Smooth muscle cell (in vitro differentiated cells): ENCODE results near the gene SPTSSB. TPM values are rescaled to one million over a fixed set of nuclear protein-coding genes. Genes with fewer than 3 reads are reported as not detected.

ENCODE experiments used
- DNase-seq: peaks from one replicate; lab custom pipeline; 2025; ENCODE audit not compliant: unreplicated experiment; lab: John Stamatoyannopoulos, UW
- H2AFZ ChIP-seq: fragments of 200-600 bp; sonication (generic); 2 replicates; pipeline ENCODE4 v1.6.0; 2016; ENCODE audit warnings: antibody characterized with exemption, low read depth, mild to moderate bottlenecking
- H3F3A ChIP-seq: fragments of 200-600 bp; sonication (generic); 2 replicates; pipeline ENCODE4 v1.6.0; 2017; ENCODE audit warnings: antibody characterized with exemption, low read depth
- H3K27ac ChIP-seq: fragments of 200-600 bp; sonication (generic); 2 replicates; pipeline ENCODE4 v1.5.1; 2016; ENCODE audit warnings: low read depth, mild to moderate bottlenecking
- H3K27me3 ChIP-seq: fragments of 200-600 bp; sonication (generic); 2 replicates; pipeline ENCODE4 v1.6.1; 2016; ENCODE audit warnings: low read depth, mild to moderate bottlenecking
- H3K36me3 ChIP-seq: fragments of 200-600 bp; sonication (generic); 2 replicates; pipeline ENCODE4 v1.5.1; 2016; ENCODE audit warnings: low read depth
- H3K4me1 ChIP-seq: fragments of 200-600 bp; sonication (generic); 2 replicates; pipeline ENCODE4 v1.5.1; 2016; ENCODE audit warnings: low read depth
- H3K4me2 ChIP-seq: fragments of 200-600 bp; sonication (generic); 2 replicates; pipeline ENCODE4 v1.6.0; 2016; ENCODE audit warnings: mild to moderate bottlenecking
- H3K4me3 ChIP-seq: fragments of 200-600 bp; sonication (generic); 2 replicates; pipeline ENCODE4 v1.5.1; 2016; ENCODE audit warnings: mild to moderate bottlenecking
- H3K79me2 ChIP-seq: fragments of 200-600 bp; sonication (generic); 2 replicates; pipeline ENCODE4 v1.6.0; 2016; ENCODE audit warnings: low read depth, mild to moderate bottlenecking
- H3K9ac ChIP-seq: fragments of 200-600 bp; sonication (generic); 2 replicates; pipeline ENCODE4 v1.6.0; 2016; ENCODE audit warnings: low read depth
- H3K9me3 ChIP-seq: fragments of 200-600 bp; sonication (generic); replicated peaks from 2 replicates; pipeline ENCODE4 v1.5.1; 2016; ENCODE audit warnings: low read depth
- H4K20me1 ChIP-seq: fragments of 200-600 bp; sonication (generic); 2 replicates; pipeline ENCODE4 v1.6.0; 2016; ENCODE audit warnings: low read depth
- WGBS: methylation state at CpG from one replicate; pipeline ENCODE4 v1.1.7; 2016; ENCODE audit warnings: low lambda C conversion rate; 5-methylcytosine and 5-hydroxymethylcytosine counted together
- polyA plus RNA-seq: library from polyadenylated mRNA; unstranded; fragments of >200 nt; fragmentation: Nextera tagmentation; extraction: Ambion mirVana; gene quantifications from 2 replicates; pipeline ENCODE4 v1.2.1, GENCODE V29; 2016
- total RNA-seq: library from RNA; depleted of rRNA; stranded (reverse); fragments of >200 nt; gene quantifications from 2 replicates; pipeline ENCODE4 v1.2.3, GENCODE V29; 2014
- TF ChIP-seq, protein P1 (sequence below): fragments of 200-600 bp; sonication (generic); IDR thresholded peaks from 2 replicates; pipeline ENCODE4 v1.5.1; 2017; ENCODE audit warnings: borderline replicate concordance, mild to moderate bottlenecking, antibody characterized with exemption; ENCODE audit not compliant: insufficient read depth, poor library complexity, severe bottlenecking

SPTSSB gene
- total and polyA plus RNA-seq, 2 experiments from 2014 or later: 0.41 to 1.0 TPM

DNA sequence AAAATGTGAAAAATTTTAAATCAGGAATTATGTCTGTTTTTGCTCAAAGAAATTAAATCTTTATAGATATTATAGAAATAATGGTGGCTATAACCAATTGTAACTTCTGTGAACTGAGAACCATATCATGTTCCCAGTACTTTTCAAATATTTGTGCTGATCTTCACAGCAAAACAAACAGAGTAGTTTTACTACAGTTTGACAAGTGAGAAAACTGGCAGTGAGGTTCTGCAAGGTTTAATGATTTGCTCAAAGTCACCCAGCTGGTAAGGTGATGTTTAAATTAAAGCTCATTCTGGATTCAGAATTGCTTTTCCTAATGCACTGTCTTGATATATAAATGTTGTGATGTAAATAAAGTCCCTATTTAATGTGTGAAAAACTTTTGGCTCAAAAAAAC lies 22.0 kb upstream of the SPTSSB start:
- H3K27me3 ChIP-seq: no peaks in the 10 kb centered on the region
- H3K9me3 ChIP-seq: no peaks in the 10 kb centered on the region
- no peaks in the 10 kb centered on the region for H3K36me3 ChIP-seq
- H3K4me1 ChIP-seq: no peaks in the 10 kb centered on the region
- TF ChIP-seq, protein P1, sequence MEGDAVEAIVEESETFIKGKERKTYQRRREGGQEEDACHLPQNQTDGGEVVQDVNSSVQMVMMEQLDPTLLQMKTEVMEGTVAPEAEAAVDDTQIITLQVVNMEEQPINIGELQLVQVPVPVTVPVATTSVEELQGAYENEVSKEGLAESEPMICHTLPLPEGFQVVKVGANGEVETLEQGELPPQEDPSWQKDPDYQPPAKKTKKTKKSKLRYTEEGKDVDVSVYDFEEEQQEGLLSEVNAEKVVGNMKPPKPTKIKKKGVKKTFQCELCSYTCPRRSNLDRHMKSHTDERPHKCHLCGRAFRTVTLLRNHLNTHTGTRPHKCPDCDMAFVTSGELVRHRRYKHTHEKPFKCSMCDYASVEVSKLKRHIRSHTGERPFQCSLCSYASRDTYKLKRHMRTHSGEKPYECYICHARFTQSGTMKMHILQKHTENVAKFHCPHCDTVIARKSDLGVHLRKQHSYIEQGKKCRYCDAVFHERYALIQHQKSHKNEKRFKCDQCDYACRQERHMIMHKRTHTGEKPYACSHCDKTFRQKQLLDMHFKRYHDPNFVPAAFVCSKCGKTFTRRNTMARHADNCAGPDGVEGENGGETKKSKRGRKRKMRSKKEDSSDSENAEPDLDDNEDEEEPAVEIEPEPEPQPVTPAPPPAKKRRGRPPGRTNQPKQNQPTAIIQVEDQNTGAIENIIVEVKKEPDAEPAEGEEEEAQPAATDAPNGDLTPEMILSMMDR: no peak
- no peak overlapping the region for H3K4me3 ChIP-seq
- H3F3A ChIP-seq: no peaks in the 10 kb centered on the region
- H4K20me1 ChIP-seq: no peaks in the 10 kb centered on the region
- no peak for DNase-seq
- H3K4me2 ChIP-seq: no peak overlapping the region
- no peaks in the 10 kb centered on the region for H3K79me2 ChIP-seq
- no peak overlapping the region for H2AFZ ChIP-seq
- no peak overlapping the region for H3K9ac ChIP-seq
- no peak overlapping the region for H3K27ac ChIP-seq

DNA sequence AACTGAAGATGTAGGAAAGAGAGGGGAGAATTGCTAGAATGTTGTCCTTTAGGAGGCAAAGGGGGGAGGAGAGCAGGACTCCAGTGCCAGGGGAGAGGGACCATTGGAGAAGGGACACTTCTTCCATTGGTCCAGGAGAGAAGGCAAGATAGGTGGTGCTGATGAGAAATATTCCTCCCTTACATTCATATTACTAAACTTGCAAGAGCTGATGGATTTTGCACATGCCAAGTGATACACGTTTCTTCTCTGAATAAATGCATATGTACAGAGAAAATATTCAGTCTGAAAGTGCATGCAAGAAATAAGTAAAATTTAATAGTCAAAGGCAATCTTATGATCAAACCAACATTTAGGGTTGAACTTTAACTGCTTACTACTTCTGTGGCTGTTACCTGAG lies 21.5 kb upstream of the SPTSSB start:
- Histone ChIP-seq H3K4me1 (no peaks in the 10 kb centered on the region), H3F3A (no peaks in the 10 kb centered on the region), H3K27me3 (no peaks in the 10 kb centered on the region), H3K4me3 (no peak overlapping the region), H3K9ac (no peak overlapping the region), H3K36me3 (no peaks in the 10 kb centered on the region), H3K9me3 (no peaks in the 10 kb centered on the region), H2AFZ (no peak overlapping the region), H3K4me2 (no peak overlapping the region), H3K79me2 (no peaks in the 10 kb centered on the region), H3K27ac (no peak overlapping the region), H4K20me1 (no peaks in the 10 kb centered on the region)
- 84% methylated on average over 1 of the region's 1 CpG for WGBS
- TF ChIP-seq, protein P1: no peak
- no peak for DNase-seq

DNA sequence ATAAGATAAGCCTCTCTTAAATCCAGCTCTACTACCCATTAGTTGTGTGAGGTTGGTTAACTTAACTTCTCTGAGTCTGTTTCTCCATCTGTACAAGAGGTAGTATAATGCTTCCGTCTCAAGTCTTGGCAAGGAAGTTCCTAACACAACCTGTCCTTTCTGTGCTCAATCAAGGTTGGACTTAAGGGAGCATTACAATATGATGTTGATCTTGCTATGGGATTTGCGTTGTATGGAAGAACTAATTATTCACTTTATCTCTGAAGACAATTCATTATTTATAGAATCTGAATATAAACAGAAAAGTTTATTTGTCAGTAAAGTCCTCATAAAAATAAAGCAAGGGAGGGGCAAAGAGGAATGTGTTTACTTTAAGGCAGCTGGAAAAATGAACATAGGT lies 18.9 kb upstream of the SPTSSB start:
- TF ChIP-seq, protein P1: no peak
- H3K4me3 ChIP-seq: no peak overlapping the region
- H4K20me1 ChIP-seq: no peaks in the 10 kb centered on the region
- H2AFZ ChIP-seq: no peak overlapping the region
- 93% methylated on average over 2 of the region's 2 CpGs for WGBS
- H3F3A ChIP-seq: no peaks in the 10 kb centered on the region
- H3K9me3 ChIP-seq: no peaks in the 10 kb centered on the region
- H3K27ac ChIP-seq: no peak overlapping the region
- H3K27me3 ChIP-seq: no peaks in the 10 kb centered on the region
- DNase-seq: no peak
- H3K79me2 ChIP-seq: no peaks in the 10 kb centered on the region
- no peak overlapping the region for H3K9ac ChIP-seq
- H3K4me2 ChIP-seq: no peak overlapping the region
- no peaks in the 10 kb centered on the region for H3K4me1 ChIP-seq
- H3K36me3 ChIP-seq: no peaks in the 10 kb centered on the region

DNA sequence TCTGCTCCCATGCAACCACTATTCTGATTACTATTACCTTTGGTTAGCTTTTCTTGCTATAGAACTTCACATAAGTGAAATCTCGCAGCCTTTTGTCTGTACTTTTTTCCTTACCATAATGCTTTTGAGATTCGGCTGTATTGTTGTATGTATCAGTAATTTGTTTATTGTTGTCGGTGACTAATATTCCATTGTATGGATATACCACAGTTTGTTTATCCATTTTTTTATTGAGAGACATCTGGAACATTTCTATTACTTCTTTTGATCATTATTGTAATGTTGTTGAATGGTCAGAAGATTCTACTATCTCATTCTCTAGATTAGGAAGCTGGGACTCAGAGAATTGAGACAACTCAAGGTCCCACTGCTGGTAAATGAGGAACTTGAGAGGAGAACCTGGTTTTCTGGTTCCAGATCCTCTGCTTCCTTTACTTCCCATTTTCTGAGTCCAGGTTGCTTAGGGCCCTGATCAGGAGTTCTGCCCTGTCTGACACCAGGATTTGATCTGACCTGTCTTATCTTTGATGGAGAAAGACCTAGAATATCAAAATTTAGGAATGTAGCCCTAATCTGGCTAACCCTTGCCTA lies 18.2 kb upstream of the SPTSSB start:
- Histone ChIP-seq H3K36me3 (no peaks in the 10 kb centered on the region), H3K79me2 (no peaks in the 10 kb centered on the region), H3K27ac (no peak overlapping the region), H3K9ac (no peak overlapping the region), H3F3A (no peaks in the 10 kb centered on the region), H3K4me2 (no peak overlapping the region), H3K9me3 (no peaks in the 10 kb centered on the region), H2AFZ (no peak overlapping the region), H3K27me3 (no peaks in the 10 kb centered on the region), H3K4me3 (no peak overlapping the region), H3K4me1 (no peaks in the 10 kb centered on the region), H4K20me1 (no peaks in the 10 kb centered on the region)
- 90% methylated on average over 3 of the region's 3 CpGs for WGBS
- no peak for DNase-seq
- TF ChIP-seq, protein P1: no peak
